PC-3 (cell line): ENCODE data around the gene TPR.

ENCODE experiments used
- EZH2 ChIP-seq: fragments of 300-600 bp; sonication (generic); IDR thresholded peaks from one replicate; pipeline ENCODE4 v1.6.1; 2017; ENCODE audit warnings: antibody characterized with exemption, mild to moderate bottlenecking, low read length; ENCODE audit not compliant: unreplicated experiment
- EZH2phosphoT487 ChIP-seq: fragments of 300-600 bp; sonication (generic); IDR thresholded peaks from 2 replicates; pipeline ENCODE4 v1.6.1; 2018; ENCODE audit warnings: mild to moderate bottlenecking, antibody characterized with exemption, low read length, borderline replicate concordance
- TF ChIP-seq, protein P1 (sequence below): fragments of 300-600 bp; sonication (generic); conservative IDR thresholded peaks from 2 replicates; pipeline ENCODE4 v1.5.1; 2017; ENCODE audit warnings: antibody characterized with exemption, low read depth, mild to moderate bottlenecking, low read length

DNA sequence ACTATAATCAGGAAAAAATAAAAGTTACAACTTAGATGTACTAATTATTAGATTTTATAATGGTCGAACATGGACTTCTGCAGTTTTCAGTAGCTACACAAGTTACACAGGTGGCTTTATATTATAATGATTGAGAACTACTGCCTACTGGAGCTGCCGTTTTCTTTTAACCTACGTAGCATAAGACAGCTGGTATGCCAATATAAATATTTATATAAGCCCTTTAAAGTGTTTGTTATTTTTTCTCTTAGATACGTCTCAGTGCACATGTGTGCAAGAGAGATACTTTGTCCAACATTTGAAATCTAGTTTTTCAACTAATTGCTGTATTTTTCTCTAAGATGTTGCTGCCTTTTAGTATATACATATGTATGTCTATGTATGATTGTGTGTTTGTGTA, 43.5 kb upstream of the TPR start:
- TF ChIP-seq, protein P1, sequence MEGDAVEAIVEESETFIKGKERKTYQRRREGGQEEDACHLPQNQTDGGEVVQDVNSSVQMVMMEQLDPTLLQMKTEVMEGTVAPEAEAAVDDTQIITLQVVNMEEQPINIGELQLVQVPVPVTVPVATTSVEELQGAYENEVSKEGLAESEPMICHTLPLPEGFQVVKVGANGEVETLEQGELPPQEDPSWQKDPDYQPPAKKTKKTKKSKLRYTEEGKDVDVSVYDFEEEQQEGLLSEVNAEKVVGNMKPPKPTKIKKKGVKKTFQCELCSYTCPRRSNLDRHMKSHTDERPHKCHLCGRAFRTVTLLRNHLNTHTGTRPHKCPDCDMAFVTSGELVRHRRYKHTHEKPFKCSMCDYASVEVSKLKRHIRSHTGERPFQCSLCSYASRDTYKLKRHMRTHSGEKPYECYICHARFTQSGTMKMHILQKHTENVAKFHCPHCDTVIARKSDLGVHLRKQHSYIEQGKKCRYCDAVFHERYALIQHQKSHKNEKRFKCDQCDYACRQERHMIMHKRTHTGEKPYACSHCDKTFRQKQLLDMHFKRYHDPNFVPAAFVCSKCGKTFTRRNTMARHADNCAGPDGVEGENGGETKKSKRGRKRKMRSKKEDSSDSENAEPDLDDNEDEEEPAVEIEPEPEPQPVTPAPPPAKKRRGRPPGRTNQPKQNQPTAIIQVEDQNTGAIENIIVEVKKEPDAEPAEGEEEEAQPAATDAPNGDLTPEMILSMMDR, result no peak
- no peak for TF ChIP-seq EZH2
- TF ChIP-seq EZH2phosphoT487, result no peak
